Measurements from ENCODE around the gene TRAF3IP1. TPM values are rescaled to one million over a fixed set of nuclear protein-coding genes. Genes with fewer than 3 reads are reported as not detected.

The TRAF3IP1 gene
- total and polyA plus RNA-seq, 2 of the 13 experiments (the other 11 are each of a cell fraction or from before 2014, with no cell fraction given): 4.1 to 12.9 TPM

GRCh38 chr2:238376884-238377391, 56.6 kb downstream of the TRAF3IP1 start (continued):
- TF ChIP-seq CSRNP1 (CRISPR knock-in tag; IDR thresholded peaks at IDR 0.05) (no peak), ZMYM3 (CRISPR knock-in tag; IDR thresholded peaks at IDR 0.05) (no peak), NR0B2 (CRISPR knock-in tag; IDR thresholded peaks at IDR 0.05) (no peak), ZNF639 (CRISPR knock-in tag; conservative IDR thresholded peaks at IDR 0.05) (no peak), TRAFD1 (CRISPR knock-in tag; IDR thresholded peaks at IDR 0.05; ENCODE audit: borderline replicate concordance) (no peak), BHLHE40 (IDR thresholded peaks at IDR 0.05; ENCODE audit: low read length) (no peak), SP2 (CRISPR knock-in tag; IDR thresholded peaks at IDR 0.05) (no peak)
